Measurements from ENCODE around the gene MT1B. TPM values are rescaled to one million over a fixed set of nuclear protein-coding genes. Genes with fewer than 3 reads are reported as not detected.
"Not testable (repeated sequence)": the region's sequence is repeated elsewhere in the genome, so short reads cannot be mapped to it uniquely, and the experiment has no call there.

MT1B gene
- total RNA-seq, 2 experiments from 2014 or later = not detected

GRCh38 chr16:56617212-56618085 lies 34.2 kb upstream of the MT1B start:
- no peaks in the 10 kb centered on the region for H3K9me2 ChIP-seq (ENCODE audit: insufficient read depth, low read length)
- H3K4me2 ChIP-seq (ENCODE audit: low read length) = no peak overlapping the region
- no peaks in the 10 kb centered on the region for H3K79me2 ChIP-seq (ENCODE audit: insufficient read depth, low read depth, low read length)
- no peak overlapping the region for H3K4me3 ChIP-seq (ENCODE audit: low read depth, low read length, poor library complexity, severe bottlenecking)
- H3K4me1 ChIP-seq (ENCODE audit: insufficient read depth, low read length, poor library complexity, severe bottlenecking) = no peaks in the 10 kb centered on the region
- no peaks in the 10 kb centered on the region for H3K9me3 ChIP-seq (ENCODE audit: low read length)
- TF ChIP-seq CTCF (conservative IDR thresholded peaks at IDR 0.05; ENCODE audit: low read length) = no peak
- TF ChIP-seq EZH2phosphoT487 (IDR thresholded peaks at IDR 0.05; ENCODE audit: borderline replicate concordance, low read depth, low read length) = no peak
- H3K36me3 ChIP-seq (ENCODE audit: insufficient read depth, low read length) = no peaks in the 10 kb centered on the region
- H4K20me1 ChIP-seq (ENCODE audit: insufficient read depth, low read length) = no peaks in the 10 kb centered on the region
- DNase-seq (ENCODE audit: low spot score) = no peak
- POLR2A ChIA-PET = no interaction called here
- no TSS peak for BruUV-seq (replicated peaks)
- H2AFZ ChIP-seq (ENCODE audit: low read length) = no peak overlapping the region
- intact Hi-C loops (cut with micrococcal nuclease; ENCODE audit: unreplicated experiment) = no loop called here
- no peak overlapping the region for H3K27ac ChIP-seq (ENCODE audit: low read depth, low read length, poor library complexity, severe bottlenecking)
- CTCF ChIA-PET (ENCODE audit: unreplicated experiment) = no interaction called here

- Histone ChIP-seq H3K27ac (ENCODE audit: low read depth, low read length, poor library complexity, severe bottlenecking) (no peak overlapping the region), H3K4me2 (ENCODE audit: low read length) (no peak overlapping the region), H2AFZ (ENCODE audit: low read length) (no peak overlapping the region), H3K4me1 (ENCODE audit: insufficient read depth, low read length, poor library complexity, severe bottlenecking) (peaks cover under 1% of the 10 kb centered on the region), H3K4me3 (ENCODE audit: low read depth, low read length, poor library complexity, severe bottlenecking) (no peak overlapping the region), H4K20me1 (ENCODE audit: insufficient read depth, low read length) (no peaks in the 10 kb centered on the region), H3K9me2 (ENCODE audit: insufficient read depth, low read length) (no peaks in the 10 kb centered on the region), H3K9me3 (ENCODE audit: low read length) (no peaks in the 10 kb centered on the region), H3K79me2 (ENCODE audit: insufficient read depth, low read depth, low read length) (no peaks in the 10 kb centered on the region), H3K36me3 (ENCODE audit: insufficient read depth, low read length) (no peaks in the 10 kb centered on the region)
- no peak for DNase-seq (ENCODE audit: low spot score)
- CTCF ChIA-PET (ENCODE audit: unreplicated experiment) = no interaction called here
- intact Hi-C loops (cut with micrococcal nuclease; ENCODE audit: unreplicated experiment) = no loop called here
- no TSS peak for BruUV-seq (replicated peaks)
- TF ChIP-seq CTCF (conservative IDR thresholded peaks at IDR 0.05; ENCODE audit: low read length) = no peak
- no peak for TF ChIP-seq EZH2phosphoT487 (IDR thresholded peaks at IDR 0.05; ENCODE audit: borderline replicate concordance, low read depth, low read length)
- POLR2A ChIA-PET = interaction anchor here (1.0 kb wide), 1 partner anchor 45 kb away, joined by 4 read pairs; no protein-coding TSS in a partner anchor
Observed at GRCh38 chr16:56618138-56618537, 33.5 kb upstream of the MT1B start.

GRCh38 chr16:56620339-56620897 lies 31.3 kb upstream of the MT1B start:
- CTCF ChIA-PET (ENCODE audit: unreplicated experiment) = no interaction called here
- Histone ChIP-seq H4K20me1 (ENCODE audit: insufficient read depth, low read length) (no peaks in the 10 kb centered on the region), H3K79me2 (ENCODE audit: insufficient read depth, low read depth, low read length) (no peaks in the 10 kb centered on the region), H3K4me3 (ENCODE audit: low read depth, low read length, poor library complexity, severe bottlenecking) (no peak overlapping the region), H3K9me3 (ENCODE audit: low read length) (no peaks in the 10 kb centered on the region), H3K4me1 (ENCODE audit: insufficient read depth, low read length, poor library complexity, severe bottlenecking) (peaks cover 4% of the 10 kb centered on the region), H3K9me2 (ENCODE audit: insufficient read depth, low read length) (no peaks in the 10 kb centered on the region), H3K36me3 (ENCODE audit: insufficient read depth, low read length) (no peaks in the 10 kb centered on the region), H3K27ac (ENCODE audit: low read depth, low read length, poor library complexity, severe bottlenecking) (no peak overlapping the region), H2AFZ (ENCODE audit: low read length) (no peak overlapping the region), H3K4me2 (ENCODE audit: low read length) (no peak overlapping the region)
- TF ChIP-seq CTCF (conservative IDR thresholded peaks at IDR 0.05; ENCODE audit: low read length) = no peak
- no peak for TF ChIP-seq EZH2phosphoT487 (IDR thresholded peaks at IDR 0.05; ENCODE audit: borderline replicate concordance, low read depth, low read length)
- intact Hi-C loops (cut with micrococcal nuclease; ENCODE audit: unreplicated experiment) = no loop called here
- BruUV-seq (replicated peaks) = no TSS peak
- DNase-seq (ENCODE audit: low spot score) = no peak
- POLR2A ChIA-PET = interaction anchor here (0.5 kb wide), 1 partner anchor 1350 kb away, joined by 3 read pairs; no protein-coding TSS in a partner anchor

GRCh38 chr16:56621665-56622445 lies 29.8 kb upstream of the MT1B start:
- H4K20me1 ChIP-seq (ENCODE audit: insufficient read depth, low read length); H3K4me1 ChIP-seq (ENCODE audit: insufficient read depth, low read length, poor library complexity, severe bottlenecking); H3K79me2 ChIP-seq (ENCODE audit: insufficient read depth, low read depth, low read length); H3K36me3 ChIP-seq (ENCODE audit: insufficient read depth, low read length); H3K27ac ChIP-seq (ENCODE audit: low read depth, low read length, poor library complexity, severe bottlenecking); H2AFZ ChIP-seq (ENCODE audit: low read length); H3K9me2 ChIP-seq (ENCODE audit: insufficient read depth, low read length); DNase-seq (ENCODE audit: low spot score); H3K4me2 ChIP-seq (ENCODE audit: low read length); CTCF ChIA-PET (ENCODE audit: unreplicated experiment); intact Hi-C loops (cut with micrococcal nuclease; ENCODE audit: unreplicated experiment); H3K9me3 ChIP-seq (ENCODE audit: low read length); POLR2A ChIA-PET; BruUV-seq (replicated peaks); H3K4me3 ChIP-seq (ENCODE audit: low read depth, low read length, poor library complexity, severe bottlenecking): not testable (repeated sequence)

Data from OCI-LY7 (cell line).